ENCODE data around the gene PTPA.

PTPA gene

DNA sequence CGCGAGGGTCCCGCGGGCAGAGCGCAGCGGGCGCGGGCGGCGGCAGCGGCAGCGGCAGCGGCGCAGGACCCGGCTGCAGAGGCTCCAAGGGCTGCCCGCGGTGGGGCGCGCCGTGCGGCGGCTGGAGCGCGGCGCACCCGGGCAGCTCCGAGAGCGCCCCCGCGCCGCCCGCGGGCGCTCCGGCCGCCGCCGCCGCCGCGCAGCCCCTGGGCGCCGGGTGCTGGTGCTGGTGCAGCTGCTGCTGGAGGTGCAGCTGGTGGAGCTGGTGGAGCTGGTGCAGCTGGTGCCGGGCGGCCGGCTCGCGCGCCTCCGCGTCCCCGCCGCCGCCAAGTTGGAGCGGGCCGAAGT is 66.2 kb downstream of the PTPA start:
- peak overlapping the region; percentile 90 for H3K4me3 ChIP-seq (replicated peaks; ENCODE audit: low read depth, low read length)

DNA sequence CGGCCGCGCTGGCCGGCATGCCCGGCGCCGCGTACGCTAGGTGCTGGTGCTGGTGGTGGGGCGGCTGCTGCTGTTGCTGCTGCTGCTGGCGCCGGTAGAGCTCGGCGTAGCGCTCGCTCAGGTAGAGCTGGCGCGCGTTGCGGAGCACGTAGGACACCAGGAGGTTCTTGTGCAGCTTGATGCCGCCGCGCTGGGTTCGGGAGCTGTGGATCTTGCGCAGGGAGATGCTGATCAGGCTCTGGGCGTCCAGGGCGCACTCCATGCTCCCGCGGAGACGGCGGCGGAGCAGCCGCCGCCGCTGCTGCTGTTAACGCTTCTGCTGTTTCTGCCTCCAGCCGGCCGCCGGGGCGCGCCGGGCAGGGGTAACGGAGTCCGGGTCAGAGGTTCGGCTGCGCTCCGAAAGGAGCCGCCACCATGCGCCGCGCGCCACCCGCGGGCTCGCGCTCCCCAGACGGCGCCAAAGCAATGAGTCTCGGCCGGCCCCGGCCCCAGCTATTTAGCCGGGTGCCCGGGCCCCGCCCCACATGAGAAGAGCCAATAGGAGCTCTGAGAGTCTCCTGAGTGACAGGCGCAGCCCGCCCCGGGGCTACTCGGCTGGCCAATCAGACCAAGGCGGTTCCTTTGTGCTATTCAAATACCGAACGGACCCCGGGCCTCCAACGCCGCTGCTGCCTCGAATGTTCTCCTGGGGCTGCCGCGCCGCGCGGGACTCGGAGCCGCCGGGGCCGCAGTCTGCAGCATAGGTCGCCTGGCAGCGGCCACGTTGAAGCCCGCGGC is 66.8 kb downstream of the PTPA start, which contains the start of gene IER5L:
IER5L (minus strand) TSS at position 471 of the 777 bp plus-strand sequence; CDS start at position 262, 209 bp downstream.
- peak within 1 kb of the TSS; percentile 90 for H3K4me3 ChIP-seq (replicated peaks; ENCODE audit: low read depth, low read length)
- DNase-seq (ENCODE audit: extremely low read depth, low read depth) = peak; percentile 70
- TF ChIP-seq, protein P1, sequence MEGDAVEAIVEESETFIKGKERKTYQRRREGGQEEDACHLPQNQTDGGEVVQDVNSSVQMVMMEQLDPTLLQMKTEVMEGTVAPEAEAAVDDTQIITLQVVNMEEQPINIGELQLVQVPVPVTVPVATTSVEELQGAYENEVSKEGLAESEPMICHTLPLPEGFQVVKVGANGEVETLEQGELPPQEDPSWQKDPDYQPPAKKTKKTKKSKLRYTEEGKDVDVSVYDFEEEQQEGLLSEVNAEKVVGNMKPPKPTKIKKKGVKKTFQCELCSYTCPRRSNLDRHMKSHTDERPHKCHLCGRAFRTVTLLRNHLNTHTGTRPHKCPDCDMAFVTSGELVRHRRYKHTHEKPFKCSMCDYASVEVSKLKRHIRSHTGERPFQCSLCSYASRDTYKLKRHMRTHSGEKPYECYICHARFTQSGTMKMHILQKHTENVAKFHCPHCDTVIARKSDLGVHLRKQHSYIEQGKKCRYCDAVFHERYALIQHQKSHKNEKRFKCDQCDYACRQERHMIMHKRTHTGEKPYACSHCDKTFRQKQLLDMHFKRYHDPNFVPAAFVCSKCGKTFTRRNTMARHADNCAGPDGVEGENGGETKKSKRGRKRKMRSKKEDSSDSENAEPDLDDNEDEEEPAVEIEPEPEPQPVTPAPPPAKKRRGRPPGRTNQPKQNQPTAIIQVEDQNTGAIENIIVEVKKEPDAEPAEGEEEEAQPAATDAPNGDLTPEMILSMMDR (IDR thresholded peaks at IDR 0.05; ENCODE audit: low read depth, low read length, missing control alignments) = no peak

More for the DNA sequence above, 66.2 kb downstream of the PTPA start:
- TF ChIP-seq, protein P1 (IDR thresholded peaks at IDR 0.05; ENCODE audit: low read depth, low read length, missing control alignments) = no peak
- DNase-seq (ENCODE audit: extremely low read depth, low read depth) = no peak

DNA sequence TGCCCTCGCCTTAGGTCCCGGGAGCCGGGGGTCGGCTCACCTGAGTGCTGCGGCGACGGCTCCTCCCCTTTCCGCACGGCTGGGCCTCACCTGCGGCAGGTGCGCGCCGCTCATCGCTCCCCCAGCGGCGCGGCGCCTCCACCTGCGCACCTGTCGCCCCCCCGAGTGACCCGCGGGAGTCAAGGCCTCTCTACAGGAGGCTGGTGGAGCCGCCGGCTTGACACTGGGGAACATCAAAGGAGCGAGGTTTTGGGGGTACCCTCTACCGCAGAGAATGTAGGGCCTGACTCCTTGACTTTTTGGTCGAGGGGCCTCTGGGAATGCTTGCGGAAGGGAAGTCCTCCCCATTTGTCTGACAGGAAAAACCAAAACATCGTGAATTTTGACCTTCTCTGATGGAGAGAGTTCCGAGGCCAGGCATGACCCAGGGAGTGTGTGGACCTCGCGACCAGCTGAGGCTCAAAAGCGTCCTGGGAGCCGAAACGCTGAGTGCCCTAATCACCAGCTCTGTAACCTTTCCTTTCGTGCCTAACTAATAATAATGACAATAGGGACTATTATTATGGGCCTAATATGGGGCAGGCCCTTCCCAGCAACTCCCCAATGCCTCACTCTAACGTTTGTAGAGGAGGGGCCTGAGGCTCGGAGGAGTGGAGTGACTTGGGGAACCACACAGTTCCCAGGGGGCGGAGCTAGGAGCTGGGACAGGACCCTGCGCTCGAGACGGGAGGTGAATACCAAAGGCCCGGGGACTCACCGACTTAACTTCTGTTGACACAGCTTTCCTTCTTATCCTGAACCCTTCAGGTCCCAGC is 67.6 kb downstream of the PTPA start:
- peak overlapping the region; percentile 71 for H3K4me3 ChIP-seq (replicated peaks; ENCODE audit: low read depth, low read length)
- no peak for DNase-seq (ENCODE audit: extremely low read depth, low read depth)
- TF ChIP-seq, protein P1 (IDR thresholded peaks at IDR 0.05; ENCODE audit: low read depth, low read length, missing control alignments) = no peak

DNA sequence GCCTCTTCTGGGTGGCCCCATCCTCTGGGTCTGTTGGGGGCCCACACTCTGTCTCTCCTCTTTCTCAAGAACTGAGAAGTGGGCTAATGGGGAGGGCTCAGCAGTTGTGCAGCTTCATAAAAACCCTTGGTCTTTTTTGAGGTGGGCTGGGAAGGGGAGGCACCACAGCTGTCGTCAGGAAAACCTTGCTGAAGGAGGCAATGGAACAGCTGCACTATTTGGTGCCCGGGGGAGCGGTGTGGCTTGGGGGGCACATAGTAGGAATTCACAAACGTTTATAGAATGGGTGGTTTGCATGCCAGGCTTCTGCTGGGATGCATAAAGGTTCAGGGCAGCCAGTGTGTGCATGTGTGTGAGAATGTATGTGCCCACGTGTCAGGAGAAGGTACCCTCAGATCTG is 70.0 kb downstream of the PTPA start:
- DNase-seq (ENCODE audit: extremely low read depth, low read depth) = no peak
- TF ChIP-seq, protein P1 (IDR thresholded peaks at IDR 0.05; ENCODE audit: low read depth, low read length, missing control alignments) = no peak
- no peak overlapping the region for H3K4me3 ChIP-seq (replicated peaks; ENCODE audit: low read depth, low read length)

DNA sequence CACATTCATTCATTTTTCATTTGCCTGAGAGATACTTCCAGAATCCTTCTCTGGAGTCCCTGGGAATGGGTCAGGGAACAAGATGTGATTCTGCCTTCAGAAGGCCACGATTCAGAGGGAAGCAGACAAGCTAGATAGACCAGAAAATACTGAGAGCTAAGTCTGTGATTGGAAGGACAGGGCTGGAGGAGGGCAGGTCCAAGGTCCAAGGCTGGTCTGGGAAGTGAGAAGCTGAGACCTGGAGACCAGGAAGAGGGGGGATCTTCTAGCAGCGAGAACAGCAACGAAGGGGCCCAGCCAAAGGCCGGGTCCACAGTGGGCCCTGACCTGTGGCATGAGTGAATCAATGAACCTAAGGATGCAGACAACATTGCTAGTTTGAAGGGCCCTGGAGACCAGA is 70.9 kb downstream of the PTPA start:
- no peak for DNase-seq (ENCODE audit: extremely low read depth, low read depth)
- H3K4me3 ChIP-seq (replicated peaks; ENCODE audit: low read depth, low read length) = no peak overlapping the region
- TF ChIP-seq, protein P1 (IDR thresholded peaks at IDR 0.05; ENCODE audit: low read depth, low read length, missing control alignments) = no peak

DNA sequence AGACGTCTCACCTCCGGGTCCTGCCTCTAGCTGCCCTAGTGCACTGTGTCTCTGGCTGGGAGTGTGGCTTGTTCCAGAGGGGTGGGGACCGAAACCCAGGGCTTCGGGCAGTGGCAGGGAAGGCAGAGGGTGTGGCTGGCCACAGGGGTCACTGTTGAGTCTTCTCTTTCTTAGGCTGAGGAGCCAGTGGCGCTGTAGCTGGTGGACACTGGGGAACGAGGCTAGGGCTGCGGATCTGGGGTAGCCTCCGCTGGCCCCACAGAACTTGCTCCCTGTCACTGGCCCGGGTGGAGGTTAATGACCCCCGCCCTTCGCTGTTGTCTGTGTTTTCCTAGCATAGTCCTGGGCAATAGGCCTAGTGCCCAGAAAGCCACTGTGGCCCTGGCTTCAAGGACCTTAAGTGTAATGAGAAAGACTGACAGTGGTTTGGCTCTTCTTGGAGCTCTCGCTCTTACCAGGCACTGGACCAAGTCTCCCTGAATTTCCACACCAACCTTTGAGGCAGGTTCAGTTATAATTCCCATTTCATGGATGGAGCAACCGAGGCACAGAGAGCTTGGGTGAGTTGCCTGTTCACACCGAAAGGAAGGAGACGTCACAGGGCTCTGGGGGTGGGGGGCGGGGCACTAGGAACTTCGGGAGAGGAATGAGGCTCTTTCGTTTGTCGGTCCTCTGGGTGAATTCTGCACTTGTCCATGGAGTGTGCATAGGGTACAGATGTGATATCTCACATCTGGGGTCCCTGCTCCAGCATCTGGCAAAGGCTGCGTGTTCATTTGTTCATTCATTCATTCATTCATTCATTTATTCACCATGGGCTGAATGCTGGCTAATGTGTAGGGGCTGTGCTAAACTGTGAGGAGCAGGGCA is 71.6 kb downstream of the PTPA start:
- H3K4me3 ChIP-seq (replicated peaks; ENCODE audit: low read depth, low read length) = no peak overlapping the region
- DNase-seq (ENCODE audit: extremely low read depth, low read depth) = no peak
- TF ChIP-seq, protein P1 (IDR thresholded peaks at IDR 0.05; ENCODE audit: low read depth, low read length, missing control alignments) = peak; percentile 48

Measured in HFF-Myc (cell line).